Liver (tissue), 9 donors: ENCODE measurements around the gene CFAP251. TPM values are rescaled to one million over a fixed set of nuclear protein-coding genes. Genes with fewer than 3 reads are reported as not detected.

Experiments used
- DNase-seq: peaks from one replicate; pipeline ENCODE4 v3.0.0-alpha.2; 2017; ENCODE audit warnings: low spot score
- H3K27ac ChIP-seq, 2 donors: one replicate each; pipeline ENCODE4 v1.7.0; 2013; ENCODE audit warnings: inconsistent platforms in 2 of 2, low read length in 2 of 2, control low read depth in 1 of 2, low read depth in 1 of 2, mild to moderate bottlenecking in 1 of 2
- H3K27me3 ChIP-seq, 4 donors: one replicate each; pipeline versions ENCODE4 v1.6.1 to v1.7.0; 2013; ENCODE audit warnings: low read length in 3 of 4, inconsistent platforms in 1 of 4, mild to moderate bottlenecking in 1 of 4, moderate library complexity in 1 of 4; ENCODE audit not compliant: control insufficient read depth in 4 of 4, insufficient read depth in 4 of 4
- H3K36me3 ChIP-seq, 4 donors: one replicate each; pipeline versions ENCODE4 v1.6.1 to v1.7.0; 2013; ENCODE audit warnings: low read length in 3 of 4, mild to moderate bottlenecking in 3 of 4, low read depth in 1 of 4, moderate library complexity in 1 of 4; ENCODE audit not compliant: control insufficient read depth in 4 of 4, insufficient read depth in 3 of 4
- H3K4me1 ChIP-seq, 4 donors: one replicate each; pipeline versions ENCODE4 v1.6.1 to v1.7.0; 2013; ENCODE audit warnings: low read length in 3 of 4, mild to moderate bottlenecking in 3 of 4, moderate library complexity in 1 of 4; ENCODE audit not compliant: control insufficient read depth in 4 of 4, insufficient read depth in 4 of 4
- H3K4me3 ChIP-seq, 3 donors: one replicate each; pipeline versions ENCODE4 v1.6.1 to v1.7.0; 2013; ENCODE audit warnings: low read length in 3 of 3, control low read depth in 1 of 3, low read depth in 1 of 3, mild to moderate bottlenecking in 1 of 3
- H3K9ac ChIP-seq, 2 donors: one replicate each; pipeline ENCODE4 v1.7.0; 2013; ENCODE audit warnings: low read length in 2 of 2, mild to moderate bottlenecking in 2 of 2, moderate library complexity in 2 of 2, control low read depth in 1 of 2, low read depth in 1 of 2
- H3K9me3 ChIP-seq, 4 donors: one replicate each; pipeline versions ENCODE4 v1.6.1 to v1.7.0; 2013; ENCODE audit warnings: low read length in 3 of 4; ENCODE audit not compliant: control insufficient read depth in 4 of 4
- CTCF ChIP-seq: fragments of 150-350 bp; IDR thresholded peaks from 2 replicates; pipeline ENCODE4 v1.5.1; 2017; ENCODE audit warnings: improper control_type of control experiment, low read depth, low read length; ENCODE audit not compliant: missing input control
- EGR1 ChIP-seq, 2 donors: IDR thresholded peaks; 2 replicates each; pipeline ENCODE4 v1.6.1; 2016 to 2018; ENCODE audit warnings: antibody characterized with exemption in 2 of 2, low read depth in 2 of 2
- FOXA2 ChIP-seq: IDR thresholded peaks from 2 replicates; pipeline ENCODE4 v1.6.1; 2016; ENCODE audit warnings: antibody characterized with exemption
- GABPA ChIP-seq, 2 donors: IDR thresholded peaks in 1 of 2; conservative IDR thresholded peaks in 1 of 2; 2 replicates each; pipeline ENCODE4 v1.6.1; 2016; ENCODE audit warnings: antibody characterized with exemption in 2 of 2, mild to moderate bottlenecking in 1 of 2, moderate library complexity in 1 of 2
- HNF4A ChIP-seq, 2 donors: conservative IDR thresholded peaks; 2 replicates each; pipeline ENCODE4 v1.6.1; 2016; ENCODE audit warnings: antibody characterized with exemption in 2 of 2, mild to moderate bottlenecking in 2 of 2
- HNF4G ChIP-seq: IDR thresholded peaks from 2 replicates; pipeline ENCODE4 v1.6.1; 2016; ENCODE audit warnings: antibody characterized with exemption
- JUND ChIP-seq, 2 donors: IDR thresholded peaks; 2 replicates each; pipeline ENCODE4 v1.6.1; 2016; ENCODE audit warnings: antibody characterized with exemption in 2 of 2
- MAX ChIP-seq: IDR thresholded peaks from 2 replicates; pipeline ENCODE4 v1.6.1; 2016; ENCODE audit warnings: antibody characterized with exemption
- NR2F2 ChIP-seq: IDR thresholded peaks from 2 replicates; pipeline ENCODE4 v1.6.1; 2016; ENCODE audit warnings: antibody characterized with exemption
- RAD21 ChIP-seq, 2 donors: IDR thresholded peaks; 2 replicates each; pipeline ENCODE4 v1.6.1; 2016; ENCODE audit warnings: antibody characterized with exemption in 2 of 2, mild to moderate bottlenecking in 2 of 2
- REST ChIP-seq: IDR thresholded peaks from 2 replicates; pipeline ENCODE4 v1.6.1; 2016; ENCODE audit warnings: antibody characterized with exemption, mild to moderate bottlenecking
- RXRA ChIP-seq, 2 donors: IDR thresholded peaks; 2 replicates each; pipeline ENCODE4 v1.6.1; 2017 to 2018; ENCODE audit warnings: antibody characterized with exemption in 2 of 2, mild to moderate bottlenecking in 1 of 2
- SP1 ChIP-seq: IDR thresholded peaks from 2 replicates; pipeline ENCODE4 v1.6.1; 2018; ENCODE audit warnings: antibody characterized with exemption, mild to moderate bottlenecking
- TAF1 ChIP-seq: conservative IDR thresholded peaks from 2 replicates; pipeline ENCODE4 v1.6.1; 2016; ENCODE audit warnings: antibody characterized with exemption, mild to moderate bottlenecking
- YY1 ChIP-seq: IDR thresholded peaks from 2 replicates; pipeline ENCODE4 v1.6.1; 2016; ENCODE audit warnings: antibody characterized with exemption, mild to moderate bottlenecking
- ZBTB33 ChIP-seq: IDR thresholded peaks from 2 replicates; pipeline ENCODE4 v1.6.1; 2016; ENCODE audit warnings: antibody characterized with exemption
- WGBS: extraction: QIAGEN DNeasy Blood & Tissue Kit; methylation state at CpG from one replicate; pipeline ENCODE4 v1.1.7; 2013; 5-methylcytosine and 5-hydroxymethylcytosine counted together
- polyA plus RNA-seq, 2 donors: library from polyadenylated mRNA; stranded (reverse) in 1 of 2; unstranded in 1 of 2; fragments of 200-250 nt in 1 of 2; fragments of >200 nt in 1 of 2; fragmentation: Nextera tagmentation in 1 of 2; extraction: Ambion mirVana in 1 of 2; gene quantifications; one replicate each; pipeline versions ENCODE4 v1.2.1 to v1.2.3, GENCODE V29; 2013 to 2015
- total RNA-seq, 2 donors: library from RNA; depleted of rRNA; stranded (reverse); fragments of >200 nt; gene quantifications; one replicate each; pipeline ENCODE4 v1.2.3, GENCODE V29; 2014
- TF ChIP-seq, protein P1 (sequence below): IDR thresholded peaks from 2 replicates; pipeline ENCODE4 v1.6.1; 2016; ENCODE audit warnings: antibody characterized with exemption
- donor health status: healthy.
- donor health status: healthy.
- donor health status: healthy.
- donor health status: healthy.
- donor health status: healthy.

CFAP251 gene
- total and polyA plus RNA-seq, 4 donors: 1.6 to 4.0 (median 2.0) TPM

DNA sequence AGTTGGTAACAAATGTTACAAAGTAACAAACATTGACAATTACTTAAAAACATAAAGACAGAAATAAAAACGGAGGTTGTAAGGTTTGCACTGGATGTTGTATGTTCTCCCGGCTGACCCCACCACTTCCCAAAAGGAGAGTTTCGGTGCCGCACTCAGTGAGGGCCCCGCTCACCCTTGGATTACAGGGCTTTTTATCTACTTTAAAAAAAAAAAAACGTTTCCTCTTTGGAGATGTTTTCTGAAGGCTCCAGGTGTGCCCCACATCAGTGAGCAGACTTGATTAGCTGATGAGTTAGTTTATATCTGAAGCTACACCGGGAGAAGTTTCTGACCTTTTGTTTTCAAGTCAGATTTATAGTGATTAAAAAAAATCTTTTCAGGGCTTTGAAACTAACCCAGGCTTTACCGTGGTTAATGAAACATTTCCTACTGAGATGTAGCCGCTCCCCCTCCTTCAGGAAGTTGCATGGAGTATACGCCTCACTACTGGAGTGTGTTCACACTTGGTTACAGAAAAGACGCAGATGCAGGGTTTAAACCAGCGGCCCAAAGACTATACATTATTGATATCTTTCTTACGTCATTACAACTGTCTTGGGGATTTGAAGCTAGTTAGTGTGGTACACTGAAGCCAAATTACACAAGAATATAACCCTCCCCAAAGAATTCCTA lies 65.3 kb downstream of the CFAP251 start:
- WGBS: 64% methylated on average over 13 of the region's 13 CpGs
- no peak for TF ChIP-seq SP1
- TF ChIP-seq, protein P1, sequence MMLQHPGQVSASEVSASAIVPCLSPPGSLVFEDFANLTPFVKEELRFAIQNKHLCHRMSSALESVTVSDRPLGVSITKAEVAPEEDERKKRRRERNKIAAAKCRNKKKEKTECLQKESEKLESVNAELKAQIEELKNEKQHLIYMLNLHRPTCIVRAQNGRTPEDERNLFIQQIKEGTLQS: no peak
- no peak for TF ChIP-seq NR2F2
- no peak for TF ChIP-seq HNF4A (conservative IDR thresholded peaks at IDR 0.05)
- TF ChIP-seq EGR1 (IDR thresholded peaks at IDR 0.05; ENCODE audit: low read depth in 2 of 2): no peak
- TF ChIP-seq GABPA (IDR thresholded peaks at IDR 0.05 in 1 of 2, conservative IDR thresholded peaks at IDR 0.05 in 1 of 2): no peak
- TF ChIP-seq TAF1: no peak
- no peak for TF ChIP-seq FOXA2
- TF ChIP-seq ZBTB33: no peak
- no peak for TF ChIP-seq YY1
- no peak for TF ChIP-seq MAX
- TF ChIP-seq JUND (IDR thresholded peaks at IDR 0.05): no peak
- no peak for TF ChIP-seq RXRA (IDR thresholded peaks at IDR 0.05)
- no peak for TF ChIP-seq HNF4G
- TF ChIP-seq CTCF: no peak
- no peak for TF ChIP-seq RAD21 (IDR thresholded peaks at IDR 0.05)
- TF ChIP-seq REST: no peak
- Histone ChIP-seq H3K27ac (no peak overlapping the region), H3K9me3 (no peaks in the 10 kb centered on the region), H3K27me3 (no peaks in the 10 kb centered on the region), H3K4me1 (no peaks in the 10 kb centered on the region), H3K9ac (no peak overlapping the region), H3K36me3 (no peaks in the 10 kb centered on the region), H3K4me3 (no peak overlapping the region)
- no peak for DNase-seq
